Stimulated activated memory B cell treated with anti-CD40 and anti-IgM and Interleukin-4, amounts not matched to agents 10 μg/mL and 1 μg/mL and 100 μg/mL, for 72 hours (primary cell): ENCODE results near the gene EHMT1.
A peak's percentile ranks its signal among the peaks of the same experiment; 100 is the strongest.
"Not testable (repeated sequence)": the region's sequence is repeated elsewhere in the genome, so short reads cannot be mapped to it uniquely, and the experiment has no call there.

Source experiments
- ATAC-seq: fragments of 150-1000 bp; cut with Tn5 transposase; 2 replicates; pipeline ENCODE4 v1.10.0; 2021
- H3K27ac Mint-ChIP-seq: one replicate; pipeline ENCODE4 v1.8.0; 2022; ENCODE audit warnings: mild to moderate bottlenecking, mixed read lengths
- H3K27me3 Mint-ChIP-seq: one replicate; pipeline ENCODE4 v1.8.0; 2022; ENCODE audit warnings: mixed read lengths
- H3K36me3 Mint-ChIP-seq: one replicate; pipeline ENCODE4 v1.8.0; 2022; ENCODE audit warnings: mixed read lengths
- H3K4me1 Mint-ChIP-seq: one replicate; pipeline ENCODE4 v1.8.0; 2022; ENCODE audit warnings: mixed read lengths
- H3K4me3 Mint-ChIP-seq: one replicate; pipeline ENCODE4 v1.8.0; 2022; ENCODE audit warnings: mild to moderate bottlenecking, moderate library complexity, mixed read lengths
- H3K9me3 Mint-ChIP-seq: one replicate; pipeline ENCODE4 v1.8.0; 2022; ENCODE audit warnings: mixed read lengths

The EHMT1 gene

DNA sequence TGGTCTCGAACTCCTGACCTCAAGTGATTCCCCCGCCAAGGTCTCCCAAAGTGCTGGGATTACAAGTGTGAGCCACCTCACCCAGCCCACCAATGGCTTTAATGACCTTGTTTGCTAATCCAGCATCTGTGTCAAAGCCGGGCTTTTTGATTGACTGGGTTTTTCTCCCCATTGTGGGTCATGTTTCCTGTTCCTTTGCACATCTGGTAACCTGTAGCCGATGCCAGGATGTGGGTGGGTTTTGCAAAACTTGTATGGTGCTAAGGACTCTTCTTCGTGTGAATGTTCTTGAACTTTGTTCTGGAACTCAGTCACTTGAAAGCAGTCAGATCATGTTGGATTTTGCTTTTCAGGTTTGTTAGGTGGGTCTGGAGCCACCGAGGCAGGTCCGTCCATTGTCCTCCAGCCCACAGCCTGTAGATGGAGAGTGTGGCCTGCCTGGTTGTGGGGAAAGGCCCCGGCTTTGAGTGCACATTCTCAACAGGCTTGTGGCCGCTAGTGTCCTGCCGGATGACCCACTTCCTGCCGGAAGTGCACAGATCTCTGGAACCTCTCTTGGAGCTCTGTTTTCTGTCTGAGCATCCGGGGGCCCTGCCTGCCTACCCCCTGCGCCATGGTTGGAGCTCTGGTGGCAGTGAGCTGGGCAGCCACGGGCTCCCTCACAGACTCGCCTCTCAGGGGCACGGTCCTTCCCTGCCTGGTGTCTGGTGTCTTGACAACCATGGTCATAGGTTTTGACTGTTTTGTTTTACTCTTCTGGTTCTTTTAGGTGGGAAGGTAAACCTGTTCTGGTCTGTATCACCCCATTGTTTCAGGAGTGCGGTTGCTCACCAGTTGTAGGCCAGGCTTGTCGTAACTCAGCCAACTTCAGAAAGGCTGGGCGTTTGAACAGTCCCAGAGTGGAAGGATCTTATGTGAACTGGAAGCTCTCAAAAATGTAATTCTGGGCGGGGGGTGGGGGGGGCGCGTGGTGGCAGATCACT lies 189.2 kb downstream of the EHMT1 start:
- H3K9me3 Mint-ChIP-seq, result no peaks in the 10 kb centered on the region
- H3K27ac Mint-ChIP-seq, result no peak overlapping the region
- H3K36me3 Mint-ChIP-seq, result peaks cover 41% of the 10 kb centered on the region
- no peak for ATAC-seq
- H3K4me1 Mint-ChIP-seq, result peaks cover 29% of the 10 kb centered on the region
- no peaks in the 10 kb centered on the region for H3K27me3 Mint-ChIP-seq
- H3K4me3 Mint-ChIP-seq, result no peak overlapping the region

DNA sequence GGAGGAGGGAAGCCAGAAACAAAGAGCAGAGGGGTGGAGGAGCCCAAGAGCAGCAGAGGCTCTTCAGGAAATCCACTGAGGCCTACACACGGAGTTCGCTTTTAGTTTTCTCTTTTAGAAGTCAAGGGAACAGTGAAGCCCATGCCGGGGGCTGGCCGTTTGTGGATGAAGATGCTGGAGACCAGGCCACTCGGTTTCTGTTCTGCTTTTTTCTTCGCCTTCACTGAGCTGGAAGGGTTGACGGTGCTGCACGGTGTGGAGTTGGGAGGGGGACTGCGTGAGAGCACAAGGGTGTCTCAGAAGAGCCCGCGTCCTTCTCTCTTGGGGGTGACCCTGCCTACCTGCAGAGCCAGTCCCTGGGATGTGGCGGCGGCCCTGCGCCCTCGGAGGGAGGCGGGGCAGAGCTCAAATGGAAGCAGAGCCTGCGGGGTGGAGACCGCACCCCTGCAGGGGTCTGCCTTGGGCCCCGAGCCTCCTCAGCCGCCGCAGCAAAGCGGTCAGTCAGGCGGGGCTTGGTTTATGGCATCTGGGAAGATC lies 190.3 kb downstream of the EHMT1 start:
- H3K36me3 Mint-ChIP-seq, result peaks cover 38% of the 10 kb centered on the region
- peak overlapping the region; percentile 71 for H3K27ac Mint-ChIP-seq
- H3K4me1 Mint-ChIP-seq, result peaks cover 29% of the 10 kb centered on the region
- peak; percentile 98 for ATAC-seq
- no peaks in the 10 kb centered on the region for H3K9me3 Mint-ChIP-seq
- H3K4me3 Mint-ChIP-seq, result no peak overlapping the region
- H3K27me3 Mint-ChIP-seq, result no peaks in the 10 kb centered on the region

DNA sequence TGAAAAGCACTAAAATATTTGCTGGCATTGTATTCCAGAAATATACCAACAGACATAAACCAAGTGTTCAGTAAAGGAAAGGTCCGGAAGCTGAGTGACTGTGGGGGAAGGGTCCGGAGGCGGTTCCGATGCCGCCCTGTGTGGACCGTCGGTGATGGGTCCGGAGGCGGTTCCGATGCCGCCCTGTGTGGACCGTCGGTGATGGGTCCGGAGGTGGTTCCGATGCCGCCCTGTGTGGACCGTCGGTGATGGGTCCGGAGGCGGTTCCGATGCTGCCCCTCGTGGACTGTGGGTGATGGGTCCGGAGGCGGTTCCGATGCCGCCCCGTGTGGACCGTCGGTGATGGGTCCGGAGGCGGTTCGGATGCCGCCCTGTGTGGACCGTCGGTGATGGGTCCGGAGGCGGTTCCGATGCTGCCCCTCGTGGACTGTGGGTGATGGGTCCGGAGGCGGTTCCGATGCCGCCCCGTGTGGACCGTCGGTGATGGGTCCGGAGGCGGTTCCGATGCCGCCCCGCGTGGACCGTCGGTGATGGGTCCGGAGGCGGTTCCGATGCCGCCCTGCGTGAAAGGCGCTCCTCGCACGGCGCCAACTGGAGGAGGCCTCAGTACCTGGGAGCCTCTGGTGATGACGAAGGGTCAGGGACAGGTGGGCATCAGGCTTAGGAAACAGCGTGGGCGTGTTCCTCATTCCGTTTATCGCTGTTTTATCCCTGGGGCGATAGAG lies 191.1 kb downstream of the EHMT1 start:
- H3K9me3 Mint-ChIP-seq, H3K27ac Mint-ChIP-seq, H3K4me3 Mint-ChIP-seq, H3K27me3 Mint-ChIP-seq, ATAC-seq: not testable (repeated sequence)
- H3K36me3 Mint-ChIP-seq, result peaks cover 38% of the 10 kb centered on the region
- peaks cover 36% of the 10 kb centered on the region for H3K4me1 Mint-ChIP-seq

DNA sequence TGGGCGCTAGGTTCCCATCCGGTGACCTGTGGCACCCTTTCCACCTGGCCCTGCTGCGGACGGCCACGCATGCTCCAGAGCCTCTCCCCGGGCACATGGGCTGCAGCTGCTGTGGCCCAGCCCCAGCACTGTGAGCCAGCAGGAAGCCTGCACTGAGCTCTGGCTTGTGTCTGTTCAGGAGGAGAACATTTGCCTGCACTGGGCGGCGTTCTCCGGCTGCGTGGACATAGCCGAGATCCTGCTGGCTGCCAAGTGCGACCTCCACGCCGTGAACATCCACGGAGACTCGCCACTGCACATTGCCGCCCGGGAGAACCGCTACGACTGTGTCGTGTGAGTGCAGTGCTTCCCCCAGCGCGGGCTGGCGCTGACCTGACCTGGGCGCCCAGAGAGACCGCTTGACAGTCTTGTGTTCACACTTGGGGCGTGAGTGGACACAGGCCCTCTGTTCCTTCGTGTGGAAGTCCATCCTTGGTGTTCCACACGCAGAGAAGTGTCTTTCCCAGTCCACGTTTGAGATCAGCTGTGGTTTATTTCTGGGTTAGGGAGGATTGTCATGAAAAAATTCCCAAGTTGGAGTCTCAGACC lies 192.6 kb downstream of the EHMT1 start:
- Mint-ChIP-seq H3K36me3 (peaks cover 41% of the 10 kb centered on the region), H3K27ac (no peak overlapping the region), H3K9me3 (no peaks in the 10 kb centered on the region), H3K27me3 (no peaks in the 10 kb centered on the region), H3K4me3 (peak overlapping the region; percentile 12), H3K4me1 (peaks cover 49% of the 10 kb centered on the region)
- ATAC-seq, result no peak

DNA sequence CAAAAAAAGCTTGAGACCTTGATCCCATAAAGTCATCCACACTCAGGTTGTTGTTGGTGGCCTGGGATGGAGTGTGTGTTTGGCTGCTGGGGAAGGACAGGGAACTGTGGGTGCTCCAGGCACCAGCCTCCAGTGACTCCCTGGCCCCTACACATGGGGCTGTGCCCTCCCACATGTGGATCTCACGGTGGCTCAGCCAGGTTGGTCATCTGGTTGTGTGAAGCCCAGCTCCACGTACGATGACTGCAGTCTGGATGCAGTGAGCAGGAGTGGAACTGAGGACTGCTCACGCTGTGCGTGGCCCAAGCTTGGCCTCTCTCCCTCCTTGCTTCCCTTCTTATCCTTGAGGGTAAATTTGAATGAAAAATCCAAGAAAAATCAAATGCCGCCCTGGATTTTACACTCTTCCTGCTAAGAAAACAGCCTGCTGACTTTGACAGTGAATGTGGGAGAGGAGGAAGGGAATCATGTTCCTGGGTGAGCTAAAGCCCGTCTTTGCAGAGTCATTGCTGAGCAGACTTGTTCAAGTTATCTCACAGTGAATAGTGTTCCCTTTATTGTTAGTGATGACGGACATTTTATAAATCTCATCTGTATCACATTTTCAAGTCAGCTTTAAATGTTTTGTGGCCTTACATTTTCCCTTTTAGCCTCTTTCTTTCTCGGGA lies 193.7 kb downstream of the EHMT1 start:
- H3K36me3 Mint-ChIP-seq, result peaks cover 41% of the 10 kb centered on the region

DNA sequence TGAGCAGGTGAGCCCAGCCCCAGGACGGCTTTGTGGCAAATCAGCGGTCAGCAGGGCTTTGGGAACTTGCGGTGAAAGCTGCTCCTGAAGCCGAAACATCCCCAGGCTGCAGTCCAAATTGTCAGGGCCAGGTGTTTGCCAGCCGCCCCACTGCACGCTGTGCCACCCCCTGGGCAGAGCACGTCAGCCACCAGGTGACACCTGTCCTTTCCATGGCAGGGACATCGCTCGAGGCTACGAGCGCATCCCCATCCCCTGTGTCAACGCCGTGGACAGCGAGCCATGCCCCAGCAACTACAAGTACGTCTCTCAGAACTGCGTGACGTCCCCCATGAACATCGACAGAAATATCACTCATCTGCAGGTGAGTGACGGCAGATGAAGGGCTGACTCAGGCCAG lies 194.4 kb downstream of the EHMT1 start:
- Mint-ChIP-seq H3K4me1 (peaks cover 44% of the 10 kb centered on the region), H3K27ac (no peak overlapping the region), H3K36me3 (peaks cover 48% of the 10 kb centered on the region), H3K4me3 (no peak overlapping the region), H3K27me3 (no peaks in the 10 kb centered on the region), H3K9me3 (no peaks in the 10 kb centered on the region)
- no peak for ATAC-seq

More for the DNA sequence above, 193.7 kb downstream of the EHMT1 start:
- no peak overlapping the region for H3K27ac Mint-ChIP-seq
- H3K9me3 Mint-ChIP-seq, result no peaks in the 10 kb centered on the region
- H3K27me3 Mint-ChIP-seq, result no peaks in the 10 kb centered on the region
- no peak for ATAC-seq
- H3K4me3 Mint-ChIP-seq, result no peak overlapping the region
- H3K4me1 Mint-ChIP-seq, result peaks cover 51% of the 10 kb centered on the region

DNA sequence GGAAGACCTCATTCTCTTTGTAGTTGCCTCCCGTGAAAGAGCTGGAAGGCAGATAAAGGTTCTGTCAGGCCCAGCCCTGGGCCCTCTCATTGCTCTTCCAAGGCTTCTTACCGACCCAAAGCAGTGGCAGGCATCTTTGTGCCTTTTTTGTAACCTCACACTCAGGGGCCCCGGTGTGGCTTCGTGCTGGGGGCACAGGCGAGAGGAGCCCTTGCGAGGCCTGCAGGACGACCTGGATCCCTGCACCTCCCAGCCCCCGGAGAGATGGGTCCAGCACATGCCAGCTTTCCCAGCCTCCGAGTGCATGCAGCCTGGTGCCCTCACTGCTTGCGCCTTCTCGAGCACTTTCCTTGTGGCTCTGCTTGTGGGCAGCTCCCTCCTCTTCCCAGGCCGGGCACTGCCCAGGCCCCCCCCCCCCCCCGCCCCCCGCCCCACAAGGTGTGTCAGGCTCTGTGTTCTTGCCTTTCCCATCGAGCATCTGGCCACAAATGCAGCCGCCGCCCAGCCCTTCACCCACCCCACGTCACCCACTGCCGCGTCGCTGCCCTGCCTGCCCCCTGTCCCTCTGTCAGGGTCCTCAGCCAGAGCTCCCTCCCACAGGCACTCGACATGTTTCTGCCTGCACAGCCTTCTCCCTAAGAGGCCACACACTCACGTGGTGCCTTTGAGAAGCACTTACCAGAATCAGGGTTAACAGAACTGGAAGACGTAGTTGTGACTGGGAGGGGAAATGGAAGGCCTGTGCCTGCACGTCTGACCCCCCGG lies 195.0 kb downstream of the EHMT1 start:
- ATAC-seq, result no peak
- Mint-ChIP-seq H3K4me3 (no peak overlapping the region), H3K9me3 (no peaks in the 10 kb centered on the region), H3K27ac (peak overlapping the region; percentile 89), H3K4me1 (peaks cover 39% of the 10 kb centered on the region), H3K36me3 (peaks cover 53% of the 10 kb centered on the region), H3K27me3 (no peaks in the 10 kb centered on the region)

DNA sequence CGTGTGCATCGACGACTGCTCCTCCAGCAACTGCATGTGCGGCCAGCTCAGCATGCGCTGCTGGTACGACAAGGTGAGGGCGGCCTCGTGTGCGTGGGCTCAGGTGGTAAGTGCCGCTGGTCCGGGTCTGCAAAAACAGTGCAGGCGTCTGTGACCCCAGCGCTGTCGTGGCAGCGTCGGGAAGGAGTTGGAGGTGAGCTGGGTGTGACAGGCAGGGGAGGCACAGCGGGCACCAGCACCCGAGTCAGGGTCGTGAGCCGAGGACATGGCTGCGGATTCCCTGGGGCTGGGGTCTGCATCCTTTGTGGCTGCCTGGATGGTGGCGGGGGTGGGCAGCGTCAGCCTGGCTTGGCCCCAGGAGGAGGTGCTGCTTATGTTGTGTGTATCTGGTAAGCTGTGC lies 195.6 kb downstream of the EHMT1 start:
- H3K9me3 Mint-ChIP-seq, result no peaks in the 10 kb centered on the region
- peaks cover 53% of the 10 kb centered on the region for H3K36me3 Mint-ChIP-seq
- no peak for ATAC-seq
- no peak overlapping the region for H3K4me3 Mint-ChIP-seq
- H3K27ac Mint-ChIP-seq, result peak overlapping the region; percentile 89
- peaks cover 33% of the 10 kb centered on the region for H3K4me1 Mint-ChIP-seq
- H3K27me3 Mint-ChIP-seq, result no peaks in the 10 kb centered on the region

DNA sequence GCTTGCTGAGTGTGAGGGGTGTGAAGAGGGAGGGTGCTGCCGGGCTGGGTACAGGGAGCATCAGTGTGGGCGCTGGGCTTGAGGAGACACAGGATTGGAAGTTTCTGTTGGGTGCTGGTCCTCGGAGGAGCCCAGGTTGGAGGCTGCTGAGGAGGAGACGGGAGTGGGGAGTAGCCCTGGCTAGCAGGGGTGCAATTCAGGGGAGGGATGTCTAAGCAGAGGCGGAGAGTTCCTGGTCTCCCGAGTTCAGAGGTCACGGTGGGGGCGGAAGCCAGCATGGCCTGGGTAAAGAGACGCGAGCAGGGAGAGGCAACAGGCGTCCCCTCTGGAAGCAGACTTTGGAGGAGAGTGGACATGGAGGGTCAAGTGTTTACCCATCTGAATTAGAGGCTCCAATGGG lies 196.0 kb downstream of the EHMT1 start:
- H3K9me3 Mint-ChIP-seq, result no peaks in the 10 kb centered on the region
- H3K27ac Mint-ChIP-seq, result peak overlapping the region; percentile 89

DNA sequence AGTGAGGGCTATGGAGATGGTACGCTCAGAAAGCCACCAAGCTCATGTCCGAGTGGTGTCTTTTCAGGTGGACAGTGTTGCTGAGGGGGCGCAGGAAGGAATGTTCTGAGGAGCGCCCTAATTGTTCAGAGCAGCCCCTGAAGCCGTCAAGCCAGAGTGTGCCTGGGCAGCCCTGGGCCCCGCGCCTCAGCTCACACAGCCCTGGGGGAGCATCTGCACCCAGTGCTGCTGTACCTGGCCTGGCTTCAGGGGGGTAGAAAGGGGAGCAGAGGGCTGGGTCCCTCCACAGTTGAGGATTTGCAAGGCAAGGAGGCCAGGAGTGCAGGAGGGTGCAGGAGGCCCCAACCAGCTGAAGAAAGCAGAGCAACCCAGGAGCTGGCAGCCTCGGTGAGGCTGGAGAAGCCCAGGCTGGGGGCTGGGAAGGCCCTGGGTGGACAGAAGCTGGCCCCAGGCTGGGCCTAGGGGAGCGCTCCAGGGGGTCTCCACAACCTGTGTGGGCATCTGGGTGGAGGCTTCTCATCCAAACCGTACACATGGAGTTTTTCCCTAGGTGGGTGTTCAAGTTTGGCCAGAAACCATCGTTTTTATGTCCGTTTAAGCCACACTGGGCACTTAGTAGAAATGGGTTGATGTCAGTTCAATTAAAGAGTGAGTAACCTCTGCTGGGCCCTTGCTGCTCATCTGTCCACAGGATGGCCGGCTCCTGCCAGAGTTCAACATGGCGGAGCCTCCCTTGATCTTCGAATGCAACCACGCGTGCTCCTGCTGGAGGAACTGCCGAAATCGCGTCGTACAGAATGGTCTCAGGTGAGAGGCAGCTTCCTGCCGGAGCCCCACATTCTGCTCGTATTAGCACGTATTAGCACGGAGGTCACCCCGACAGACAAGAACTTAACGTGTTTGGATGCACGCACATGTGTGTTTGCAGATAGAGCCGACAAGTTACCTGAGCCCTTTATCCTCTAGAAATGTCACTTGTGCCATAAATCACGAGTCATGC lies 196.8 kb downstream of the EHMT1 start:
- H3K27ac Mint-ChIP-seq, result peak overlapping the region; percentile 89
- no peaks in the 10 kb centered on the region for H3K27me3 Mint-ChIP-seq
- peaks cover 64% of the 10 kb centered on the region for H3K36me3 Mint-ChIP-seq
- no peak for ATAC-seq
- no peak overlapping the region for H3K4me3 Mint-ChIP-seq
- peaks cover 33% of the 10 kb centered on the region for H3K4me1 Mint-ChIP-seq
- no peaks in the 10 kb centered on the region for H3K9me3 Mint-ChIP-seq

More for the DNA sequence above, 196.0 kb downstream of the EHMT1 start:
- no peaks in the 10 kb centered on the region for H3K27me3 Mint-ChIP-seq
- no peak for ATAC-seq
- H3K36me3 Mint-ChIP-seq, result peaks cover 57% of the 10 kb centered on the region
- peaks cover 33% of the 10 kb centered on the region for H3K4me1 Mint-ChIP-seq
- no peak overlapping the region for H3K4me3 Mint-ChIP-seq

DNA sequence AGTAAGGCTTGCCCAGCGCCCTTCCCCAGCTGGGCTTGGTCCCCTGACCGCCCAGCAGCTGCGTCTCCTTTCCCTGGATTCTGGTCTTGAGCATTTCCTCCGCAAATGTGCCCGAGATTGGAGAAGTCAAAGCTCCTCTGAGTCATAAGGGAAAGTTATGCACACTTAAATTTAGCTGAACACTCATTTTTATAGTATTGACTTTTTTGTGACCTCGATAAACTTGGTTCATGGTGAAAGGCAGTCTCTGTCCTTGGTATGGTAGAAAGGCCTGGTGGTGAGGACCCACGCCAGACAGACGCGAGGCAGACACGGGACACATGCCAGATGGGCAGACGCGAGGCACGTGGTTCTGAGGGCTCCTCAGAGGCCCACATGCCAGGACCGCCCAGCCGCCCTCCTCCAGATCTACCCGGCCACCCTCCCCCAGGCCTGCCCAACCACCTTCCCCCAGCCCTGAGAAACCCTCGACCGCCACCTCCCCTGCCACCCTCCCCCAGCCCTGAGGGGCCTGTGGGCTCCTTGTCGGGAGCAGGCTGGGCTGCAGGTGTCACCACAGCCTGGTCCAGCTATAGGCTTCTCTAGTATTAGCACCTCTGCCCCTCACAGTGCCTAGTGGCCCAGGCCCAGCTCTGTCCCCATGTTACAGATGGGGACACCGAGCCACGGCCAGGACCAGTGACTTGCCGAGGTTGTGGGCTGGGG lies 197.9 kb downstream of the EHMT1 start:
- Mint-ChIP-seq H3K27ac (peak overlapping the region; percentile 89), H3K4me3 (no peak overlapping the region), H3K9me3 (no peaks in the 10 kb centered on the region), H3K27me3 (no peaks in the 10 kb centered on the region), H3K36me3 (peaks cover 72% of the 10 kb centered on the region), H3K4me1 (peaks cover 33% of the 10 kb centered on the region)
- peak; percentile 83 for ATAC-seq

DNA sequence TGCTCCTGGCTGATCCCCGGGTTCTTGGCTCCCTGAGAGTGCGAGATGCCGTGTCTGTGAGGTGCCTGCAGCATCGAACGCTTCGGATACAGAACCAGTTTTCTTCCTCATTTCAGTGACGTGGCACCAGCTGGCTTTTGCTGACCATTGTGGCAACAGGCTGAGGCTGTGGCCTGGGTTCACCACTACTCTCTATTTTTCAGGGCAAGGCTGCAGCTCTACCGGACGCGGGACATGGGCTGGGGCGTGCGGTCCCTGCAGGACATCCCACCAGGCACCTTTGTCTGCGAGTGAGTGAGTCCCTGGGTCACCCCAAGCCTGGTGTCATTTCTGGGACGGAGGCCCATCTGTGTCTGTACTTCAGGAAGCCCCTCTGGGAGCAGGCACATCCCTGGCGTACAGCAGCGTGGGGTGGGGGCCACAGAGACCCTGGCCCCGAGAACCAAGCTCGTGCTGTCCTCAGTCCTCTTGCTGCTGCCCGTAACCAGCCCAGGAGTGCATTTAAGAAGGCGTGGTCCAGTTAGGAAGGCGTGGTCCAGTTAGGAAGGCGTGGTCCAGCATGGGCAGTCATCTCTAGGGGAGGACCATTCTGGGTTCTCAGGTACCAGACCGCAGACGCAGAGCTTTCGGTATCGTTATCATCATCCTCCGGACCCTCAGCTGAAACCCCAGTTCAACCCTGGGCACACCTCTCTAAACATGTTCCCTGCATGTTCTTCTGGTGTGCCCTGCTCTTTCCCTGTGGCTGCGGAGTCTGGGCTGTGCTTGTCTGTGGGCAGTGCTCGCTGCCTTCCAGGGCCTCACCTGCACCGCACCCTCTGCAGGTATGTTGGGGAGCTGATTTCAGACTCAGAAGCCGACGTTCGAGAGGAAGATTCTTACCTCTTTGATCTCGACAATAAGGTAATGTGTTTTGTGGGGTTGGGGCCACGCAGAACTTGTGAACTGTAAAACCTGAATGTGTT lies 198.7 kb downstream of the EHMT1 start:
- H3K36me3 Mint-ChIP-seq, result peaks cover 80% of the 10 kb centered on the region

More for the DNA sequence above, 198.7 kb downstream of the EHMT1 start:
- H3K27me3 Mint-ChIP-seq, result no peaks in the 10 kb centered on the region
- H3K4me1 Mint-ChIP-seq, result peaks cover 33% of the 10 kb centered on the region
- H3K9me3 Mint-ChIP-seq, result no peaks in the 10 kb centered on the region
- H3K27ac Mint-ChIP-seq, result peak overlapping the region; percentile 89
- H3K4me3 Mint-ChIP-seq, result no peak overlapping the region
- ATAC-seq, result no peak
